Keratinocyte (primary cell): ENCODE measurements around the gene KIAA0930. TPM values are rescaled to one million over a fixed set of nuclear protein-coding genes. Genes with fewer than 3 reads are reported as not detected.

Experiments
- DNase-seq: peaks from one replicate; pipeline ENCODE4 v3.0.0-alpha.2; 2011; ENCODE audit warnings: low read depth, missing footprints, low spot score
- FAIRE-seq: peaks from 2 replicates; lab custom pipeline; 2011; peaks lifted over from hg19 to GRCh38; lab: Jason Lieb, UNC
- H2AFZ ChIP-seq: 2 replicates; pipeline ENCODE4 v1.6.0; 2012; ENCODE audit warnings: low read length, control low read depth, inconsistent platforms; ENCODE audit not compliant: control insufficient read depth
- H3K27ac ChIP-seq: 2 replicates; pipeline ENCODE4 v1.5.1; 2011; ENCODE audit warnings: low read length; ENCODE audit not compliant: control insufficient read depth, insufficient read depth
- H3K27me3 ChIP-seq: 3 replicates; pipeline ENCODE4 v1.6.0; 2011; ENCODE audit warnings: low read length; ENCODE audit not compliant: control insufficient read depth, insufficient read depth; ENCODE audit errors: extremely low read depth
- H3K36me3 ChIP-seq, 2 experiments: 2 replicates in 1 of 2; 3 replicates in 1 of 2; pipeline ENCODE4 v1.5.1; 2011; ENCODE audit warnings: low read length in 2 of 2, mild to moderate bottlenecking in 1 of 2; ENCODE audit not compliant: control insufficient read depth in 2 of 2, insufficient read depth in 2 of 2; ENCODE audit errors: extremely low read depth in 1 of 2
- H3K4me1 ChIP-seq: 3 replicates; pipeline ENCODE4 v1.5.1; 2011; ENCODE audit warnings: low read length; ENCODE audit not compliant: control insufficient read depth, insufficient read depth; ENCODE audit errors: extremely low read depth
- H3K4me2 ChIP-seq: 3 replicates; pipeline ENCODE4 v1.6.0; 2011; ENCODE audit warnings: low read depth, low read length; ENCODE audit not compliant: control insufficient read depth, insufficient read depth; ENCODE audit errors: extremely low read depth
- H3K4me3 ChIP-seq, 3 experiments: fragments of 200-600 bp in 1 of 3; sonication (generic) in 1 of 3; 2 replicates in 2 of 3; 3 replicates in 1 of 3; pipeline ENCODE4 v1.5.1; 2011 to 2016; ENCODE audit warnings: low read length in 3 of 3, mild to moderate bottlenecking in 3 of 3, control low read depth in 2 of 3, inconsistent platforms in 1 of 3, low read depth in 1 of 3, mixed read lengths in 1 of 3, mixed run types in 1 of 3, moderate library complexity in 1 of 3; ENCODE audit not compliant: control insufficient read depth in 2 of 3, insufficient read depth in 2 of 3; ENCODE audit errors: extremely low read depth in 1 of 3
- H3K79me2 ChIP-seq: 2 replicates; pipeline ENCODE4 v1.6.0; 2012; ENCODE audit warnings: low read length; ENCODE audit not compliant: control insufficient read depth, insufficient read depth
- H3K9ac ChIP-seq: 3 replicates; pipeline ENCODE4 v1.6.0; 2011; ENCODE audit warnings: low read length; ENCODE audit not compliant: control insufficient read depth, insufficient read depth; ENCODE audit errors: extremely low read depth
- H3K9me1 ChIP-seq: 3 replicates; pipeline ENCODE4 v1.6.0; 2011; ENCODE audit warnings: low read length; ENCODE audit not compliant: control insufficient read depth, insufficient read depth; ENCODE audit errors: extremely low read depth
- H3K9me3 ChIP-seq: 2 replicates; pipeline ENCODE4 v1.5.1; 2012; ENCODE audit warnings: low read depth, low read length; ENCODE audit not compliant: control insufficient read depth
- H4K20me1 ChIP-seq: 3 replicates; pipeline ENCODE4 v1.6.0; 2011; ENCODE audit warnings: low read length; ENCODE audit not compliant: control insufficient read depth, insufficient read depth; ENCODE audit errors: extremely low read depth
- EZH2 ChIP-seq: IDR thresholded peaks from one replicate; pipeline ENCODE4 v1.6.1; 2012; ENCODE audit warnings: inconsistent platforms, mild to moderate bottlenecking, low read length, moderate library complexity
- dilution Hi-C: fragments of 300-500 bp; cut with MboI; formaldehyde crosslinking; loops from one replicate; pipeline ENCODE4 v1.7.0; 2020; ENCODE audit warnings: low sequenced_read_pairs; ENCODE audit not compliant: extremely low pct_ligation_motif_present
- polyA plus RNA-seq, 5 experiments: library from polyadenylated mRNA; depleted of rRNA in 3 of 5; stranded (reverse) in 3 of 5; stranded (forward) in 1 of 5; unstranded in 1 of 5; fragments of >200 nt; gene quantifications; 1 replicate in 1 of 5; 2 replicates in 3 of 5; 3 replicates in 1 of 5; pipeline versions ENCODE4 v1.2.1 to v1.2.3, GENCODE V29; 2011 to 2012; ENCODE audit warnings: missing spikeins in 2 of 5, low read depth in 1 of 5, low replicate concordance in 1 of 5
- TF ChIP-seq, protein P1 (sequence below), 3 experiments: IDR thresholded peaks in 1 of 3; conservative IDR thresholded peaks in 1 of 3; optimal IDR thresholded peaks in 1 of 3; 2 replicates in 2 of 3; 3 replicates in 1 of 3; pipeline versions ENCODE3 to v1.5.1; 2011; ENCODE audit warnings: low read length in 3 of 3, mild to moderate bottlenecking in 3 of 3, moderate library complexity in 2 of 3, control low read depth in 1 of 3, inconsistent platforms in 1 of 3; ENCODE audit not compliant: insufficient read depth in 2 of 3; ENCODE audit errors: extremely low read depth in 1 of 3

Gene KIAA0930
- polyA plus RNA-seq, 1 donor (not counting 4 experiments of a cell fraction or from before 2014, with no cell fraction given): 115 TPM

DNA sequence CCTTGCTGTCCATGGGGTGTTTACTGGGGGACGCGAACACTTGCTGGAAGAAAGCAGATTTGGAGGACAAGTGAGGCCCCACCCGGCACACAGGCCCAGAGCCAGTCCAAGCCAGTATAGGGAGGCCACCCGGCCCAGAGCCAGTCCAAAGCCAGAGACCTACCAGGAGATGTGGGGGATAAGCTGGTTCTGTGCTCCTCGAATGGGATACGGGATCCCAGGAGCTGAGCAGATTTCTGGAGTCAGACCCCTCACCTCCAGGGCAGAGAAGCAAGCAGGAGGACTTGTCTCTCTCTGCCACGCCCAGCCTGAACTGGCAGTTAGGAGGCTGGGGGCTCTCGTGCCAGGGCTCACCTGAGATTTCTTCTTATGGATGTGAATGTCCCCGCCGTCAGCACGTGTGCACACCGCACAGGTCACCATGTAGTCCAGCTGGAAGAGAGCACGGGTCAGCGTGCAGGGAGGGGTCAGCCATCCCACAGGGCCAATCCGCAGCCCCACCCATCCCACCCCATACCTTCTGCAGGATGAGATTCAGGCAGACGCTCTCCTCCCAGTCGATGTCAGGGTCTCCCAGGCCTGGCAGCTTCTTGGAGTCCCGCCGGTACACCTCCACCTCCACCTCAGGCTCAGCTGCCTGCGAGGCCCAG is 35.3 kb downstream of the KIAA0930 start:
- H3K79me2 ChIP-seq: peaks cover 32% of the 10 kb centered on the region
- dilution Hi-C loops: no loop called here
- no peak overlapping the region for H3K4me3 ChIP-seq
- no peak for TF ChIP-seq EZH2
- TF ChIP-seq, protein P1, sequence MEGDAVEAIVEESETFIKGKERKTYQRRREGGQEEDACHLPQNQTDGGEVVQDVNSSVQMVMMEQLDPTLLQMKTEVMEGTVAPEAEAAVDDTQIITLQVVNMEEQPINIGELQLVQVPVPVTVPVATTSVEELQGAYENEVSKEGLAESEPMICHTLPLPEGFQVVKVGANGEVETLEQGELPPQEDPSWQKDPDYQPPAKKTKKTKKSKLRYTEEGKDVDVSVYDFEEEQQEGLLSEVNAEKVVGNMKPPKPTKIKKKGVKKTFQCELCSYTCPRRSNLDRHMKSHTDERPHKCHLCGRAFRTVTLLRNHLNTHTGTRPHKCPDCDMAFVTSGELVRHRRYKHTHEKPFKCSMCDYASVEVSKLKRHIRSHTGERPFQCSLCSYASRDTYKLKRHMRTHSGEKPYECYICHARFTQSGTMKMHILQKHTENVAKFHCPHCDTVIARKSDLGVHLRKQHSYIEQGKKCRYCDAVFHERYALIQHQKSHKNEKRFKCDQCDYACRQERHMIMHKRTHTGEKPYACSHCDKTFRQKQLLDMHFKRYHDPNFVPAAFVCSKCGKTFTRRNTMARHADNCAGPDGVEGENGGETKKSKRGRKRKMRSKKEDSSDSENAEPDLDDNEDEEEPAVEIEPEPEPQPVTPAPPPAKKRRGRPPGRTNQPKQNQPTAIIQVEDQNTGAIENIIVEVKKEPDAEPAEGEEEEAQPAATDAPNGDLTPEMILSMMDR (optimal IDR thresholded peaks at IDR 0.05 in 1 of 3, IDR thresholded peaks at IDR 0.05 in 1 of 3, conservative IDR thresholded peaks at IDR 0.05 in 1 of 3; ENCODE audit: extremely low read depth in 1 of 3, insufficient read depth in 2 of 3, low read length in 3 of 3): no peak
- FAIRE-seq: no peak
- H3K27me3 ChIP-seq: no peaks in the 10 kb centered on the region
- H3K27ac ChIP-seq: no peak overlapping the region
- no peaks in the 10 kb centered on the region for H3K9me3 ChIP-seq
- DNase-seq: no peak
- no peak overlapping the region for H3K9ac ChIP-seq
- no peak overlapping the region for H2AFZ ChIP-seq
- no peaks in the 10 kb centered on the region for H3K9me1 ChIP-seq
- peaks cover 3% of the 10 kb centered on the region for H3K4me1 ChIP-seq
- H3K36me3 ChIP-seq: peaks cover 39 to 48% of the 10 kb centered on the region in 2 experiments
- no peak overlapping the region for H3K4me2 ChIP-seq
- peaks cover 29% of the 10 kb centered on the region for H4K20me1 ChIP-seq

DNA sequence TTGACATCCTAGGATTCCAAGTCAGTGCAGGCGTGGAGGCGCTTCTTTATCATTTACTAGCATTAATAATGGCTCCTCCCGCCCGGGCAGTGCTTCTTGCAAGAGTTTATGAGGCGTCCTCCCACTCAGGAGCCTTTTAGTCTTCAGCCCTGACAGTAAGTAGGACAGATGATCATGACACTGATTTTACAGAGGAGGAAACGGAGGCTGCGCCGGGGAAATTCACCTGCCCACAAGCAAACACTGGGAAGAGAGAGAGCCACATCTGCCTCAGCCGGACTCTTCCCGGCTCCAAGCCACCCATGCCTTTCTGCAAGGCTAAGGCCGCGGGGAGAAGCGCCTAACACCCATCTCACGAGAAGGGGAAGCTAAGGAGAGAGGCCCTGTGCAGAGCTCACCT is 35.9 kb downstream of the KIAA0930 start:
- H3K4me3 ChIP-seq: no peak overlapping the region
- DNase-seq (no peak), FAIRE-seq (no peak)
- H3K9me1 ChIP-seq: no peaks in the 10 kb centered on the region
- H3K4me2 ChIP-seq: no peak overlapping the region
- H3K9me3 ChIP-seq: no peaks in the 10 kb centered on the region
- H3K79me2 ChIP-seq: peaks cover 26% of the 10 kb centered on the region
- H2AFZ ChIP-seq: no peak overlapping the region
- TF ChIP-seq, protein P1 (optimal IDR thresholded peaks at IDR 0.05 in 1 of 3, IDR thresholded peaks at IDR 0.05 in 1 of 3, conservative IDR thresholded peaks at IDR 0.05 in 1 of 3; ENCODE audit: extremely low read depth in 1 of 3, insufficient read depth in 2 of 3, low read length in 3 of 3): no peak
- no peak for TF ChIP-seq EZH2
- peaks cover 3% of the 10 kb centered on the region for H3K4me1 ChIP-seq
- H3K9ac ChIP-seq: no peak overlapping the region
- H3K36me3 ChIP-seq: peaks cover 38 to 45% of the 10 kb centered on the region in 2 experiments
- peaks cover 29% of the 10 kb centered on the region for H4K20me1 ChIP-seq
- no peaks in the 10 kb centered on the region for H3K27me3 ChIP-seq
- no peak overlapping the region for H3K27ac ChIP-seq
- dilution Hi-C loops: no loop called here
